Type B pancreatic cell (in vitro differentiated cells): ENCODE measurements around the gene CNN3. TPM values are rescaled to one million over a fixed set of nuclear protein-coding genes. Genes with fewer than 3 reads are reported as not detected.

ENCODE experiments used
- DNase-seq: peaks from one replicate; pipeline ENCODE4 v3.0.0; 2021; ENCODE audit warnings: mixed read lengths; ENCODE audit not compliant: unreplicated experiment; ENCODE audit errors: extremely low spot score
- H3K27ac Mint-ChIP-seq: 2 replicates; pipeline ENCODE4 v1.8.0; 2021; ENCODE audit warnings: mild to moderate bottlenecking, mixed read lengths
- H3K27me3 Mint-ChIP-seq: 2 replicates; pipeline ENCODE4 v1.8.0; 2021; ENCODE audit warnings: mixed read lengths
- H3K36me3 Mint-ChIP-seq: 2 replicates; pipeline ENCODE4 v1.8.0; 2021; ENCODE audit warnings: mixed read lengths
- H3K4me1 Mint-ChIP-seq: one replicate; pipeline ENCODE4 v1.8.0; 2021; ENCODE audit warnings: mixed read lengths; ENCODE audit not compliant: unreplicated experiment
- H3K4me3 Mint-ChIP-seq: 2 replicates; pipeline ENCODE4 v1.8.0; 2021; ENCODE audit warnings: mild to moderate bottlenecking, mixed read lengths
- H3K9me3 Mint-ChIP-seq: 2 replicates; pipeline ENCODE4 v1.8.0; 2021; ENCODE audit warnings: mixed read lengths
- total RNA-seq: library from RNA; stranded (reverse); gene quantifications from 2 replicates; pipeline ENCODE4 v1.2.1, GENCODE V29; 2021; ENCODE audit warnings: low replicate concordance
- TF ChIP-seq, protein P1 (sequence below): fragments of 200-600 bp; sonication (generic); conservative IDR thresholded peaks from 2 replicates; pipeline ENCODE4 v1.5.0; 2021; ENCODE audit warnings: antibody characterized with exemption, mild to moderate bottlenecking

CNN3 gene
- total RNA-seq, 1 donor from 2014 or later, result 258 TPM

GRCh38 chr1:94866164-94866807, 60.6 kb downstream of the CNN3 start:
- Mint-ChIP-seq H3K36me3 (peaks cover 10% of the 10 kb centered on the region), H3K9me3 (no peaks in the 10 kb centered on the region), H3K27me3 (no peaks in the 10 kb centered on the region), H3K27ac (peak overlapping the region; percentile 82), H3K4me1 (peaks cover 45% of the 10 kb centered on the region), H3K4me3 (peak overlapping the region; percentile 57)
- TF ChIP-seq, protein P1, sequence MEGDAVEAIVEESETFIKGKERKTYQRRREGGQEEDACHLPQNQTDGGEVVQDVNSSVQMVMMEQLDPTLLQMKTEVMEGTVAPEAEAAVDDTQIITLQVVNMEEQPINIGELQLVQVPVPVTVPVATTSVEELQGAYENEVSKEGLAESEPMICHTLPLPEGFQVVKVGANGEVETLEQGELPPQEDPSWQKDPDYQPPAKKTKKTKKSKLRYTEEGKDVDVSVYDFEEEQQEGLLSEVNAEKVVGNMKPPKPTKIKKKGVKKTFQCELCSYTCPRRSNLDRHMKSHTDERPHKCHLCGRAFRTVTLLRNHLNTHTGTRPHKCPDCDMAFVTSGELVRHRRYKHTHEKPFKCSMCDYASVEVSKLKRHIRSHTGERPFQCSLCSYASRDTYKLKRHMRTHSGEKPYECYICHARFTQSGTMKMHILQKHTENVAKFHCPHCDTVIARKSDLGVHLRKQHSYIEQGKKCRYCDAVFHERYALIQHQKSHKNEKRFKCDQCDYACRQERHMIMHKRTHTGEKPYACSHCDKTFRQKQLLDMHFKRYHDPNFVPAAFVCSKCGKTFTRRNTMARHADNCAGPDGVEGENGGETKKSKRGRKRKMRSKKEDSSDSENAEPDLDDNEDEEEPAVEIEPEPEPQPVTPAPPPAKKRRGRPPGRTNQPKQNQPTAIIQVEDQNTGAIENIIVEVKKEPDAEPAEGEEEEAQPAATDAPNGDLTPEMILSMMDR, result no peak
- no peak for DNase-seq

- peaks cover 46% of the 10 kb centered on the region for H3K4me1 Mint-ChIP-seq
- no peaks in the 10 kb centered on the region for H3K9me3 Mint-ChIP-seq
- peak overlapping the region; percentile 97 for H3K27ac Mint-ChIP-seq
- peak overlapping the region; percentile 26 for H3K4me3 Mint-ChIP-seq
- TF ChIP-seq, protein P1, result no peak
- H3K27me3 Mint-ChIP-seq, result no peaks in the 10 kb centered on the region
- no peak for DNase-seq
- peaks cover 10% of the 10 kb centered on the region for H3K36me3 Mint-ChIP-seq
Observed at GRCh38 chr1:94865360-94865759, 61.5 kb downstream of the CNN3 start.

GRCh38 chr1:94864821-94865220, 62.1 kb downstream of the CNN3 start:
- Mint-ChIP-seq H3K4me3 (peak overlapping the region; percentile 54), H3K36me3 (peaks cover 6% of the 10 kb centered on the region), H3K9me3 (no peaks in the 10 kb centered on the region), H3K27me3 (no peaks in the 10 kb centered on the region), H3K27ac (peak overlapping the region; percentile 97), H3K4me1 (peaks cover 51% of the 10 kb centered on the region)
- DNase-seq, result no peak
- TF ChIP-seq, protein P1, result no peak

- Mint-ChIP-seq H3K4me3 (peak overlapping the region; percentile 68), H3K4me1 (peaks cover 56% of the 10 kb centered on the region), H3K27me3 (no peaks in the 10 kb centered on the region), H3K36me3 (peaks cover 3% of the 10 kb centered on the region), H3K27ac (peak overlapping the region; percentile 97), H3K9me3 (no peaks in the 10 kb centered on the region)
- no peak for DNase-seq
- TF ChIP-seq, protein P1, result no peak
Observed at GRCh38 chr1:94863919-94864318, 63.0 kb downstream of the CNN3 start.

DNA sequence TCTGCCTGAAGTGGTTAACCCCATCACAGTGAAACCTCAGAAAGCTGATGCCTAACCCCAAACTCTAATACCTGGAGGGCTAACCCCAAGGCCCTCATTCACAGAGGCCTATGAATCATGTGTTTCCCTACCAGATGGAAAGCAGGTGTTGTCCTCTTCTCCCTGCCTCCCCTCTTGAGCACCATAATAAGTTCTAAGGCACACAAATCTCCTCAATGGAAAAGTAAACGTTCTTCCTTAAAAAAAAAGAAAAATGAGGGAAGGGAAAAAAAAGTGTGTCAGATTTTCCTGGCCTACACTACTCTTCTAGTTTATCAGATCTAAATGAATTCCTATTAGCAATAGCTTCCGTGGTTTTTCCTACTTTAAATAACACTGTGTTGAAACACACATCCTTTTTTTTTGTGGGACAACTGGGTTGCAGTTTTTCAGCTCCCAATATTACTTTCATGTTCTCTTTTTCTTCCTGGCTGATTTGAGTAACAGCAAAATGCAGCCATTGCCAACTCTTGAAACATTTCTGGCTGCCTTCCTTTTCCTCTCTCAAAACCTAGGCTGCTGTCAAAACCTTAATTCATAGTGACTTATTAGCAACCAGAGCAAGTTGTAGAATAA, 63.5 kb downstream of the CNN3 start:
- Mint-ChIP-seq H3K4me1 (peaks cover 56% of the 10 kb centered on the region), H3K27ac (peak overlapping the region; percentile 97), H3K27me3 (no peaks in the 10 kb centered on the region)

More for the DNA sequence above, 63.5 kb downstream of the CNN3 start:
- no peaks in the 10 kb centered on the region for H3K9me3 Mint-ChIP-seq
- H3K36me3 Mint-ChIP-seq, result peaks cover 3% of the 10 kb centered on the region
- TF ChIP-seq, protein P1, result no peak
- no peak for DNase-seq
- peak overlapping the region; percentile 68 for H3K4me3 Mint-ChIP-seq
